ENCODE data around the gene TBC1D9.

Gene TBC1D9

GRCh38 chr4:140641105-140641555, 115.1 kb downstream of the TBC1D9 start:
- Histone ChIP-seq H4K20me1 (ENCODE audit: insufficient read depth, low read length) (no peaks in the 10 kb centered on the region), H3K27me3 (replicated peaks; ENCODE audit: insufficient read depth, low read length) (no peaks in the 10 kb centered on the region), H3K4me3 (ENCODE audit: low read length) (no peak overlapping the region), H2AFZ (ENCODE audit: low read length) (no peak overlapping the region), H3K9ac (ENCODE audit: low read length) (no peak overlapping the region), H3K9me3 (replicated peaks; ENCODE audit: insufficient read depth, low read length) (no peaks in the 10 kb centered on the region), H3K4me1 (ENCODE audit: low read length) (no peaks in the 10 kb centered on the region), H3K9me2 (replicated peaks; ENCODE audit: insufficient read depth, low read length) (no peaks in the 10 kb centered on the region), H3K4me2 (ENCODE audit: low read depth, low read length) (no peak overlapping the region), H3F3A (ENCODE audit: insufficient read depth, low read length) (no peaks in the 10 kb centered on the region), H3K79me2 (ENCODE audit: low read length) (no peaks in the 10 kb centered on the region), H3K27ac (ENCODE audit: low read length) (no peak overlapping the region), H3K36me3 (replicated peaks; ENCODE audit: insufficient read depth, low read length) (no peaks in the 10 kb centered on the region)
- no peak for TF ChIP-seq CTCF (IDR thresholded peaks at IDR 0.05; ENCODE audit: low read length)
- no peak for TF ChIP-seq EZH2phosphoT487 (IDR thresholded peaks at IDR 0.05; ENCODE audit: low read length)
- TF ChIP-seq EZH2 (optimal IDR thresholded peaks at IDR 0.05; ENCODE audit: low read depth, low read length) = no peak
- DNase-seq = no peak

- Histone ChIP-seq H3K36me3 (replicated peaks; ENCODE audit: insufficient read depth, low read length) (no peaks in the 10 kb centered on the region), H3K79me2 (ENCODE audit: low read length) (no peaks in the 10 kb centered on the region), H2AFZ (ENCODE audit: low read length) (no peak overlapping the region), H3K4me3 (ENCODE audit: low read length) (no peak overlapping the region), H3K9ac (ENCODE audit: low read length) (no peak overlapping the region), H4K20me1 (ENCODE audit: insufficient read depth, low read length) (no peaks in the 10 kb centered on the region), H3K4me1 (ENCODE audit: low read length) (no peaks in the 10 kb centered on the region), H3K9me2 (replicated peaks; ENCODE audit: insufficient read depth, low read length) (no peaks in the 10 kb centered on the region), H3K27me3 (replicated peaks; ENCODE audit: insufficient read depth, low read length) (no peaks in the 10 kb centered on the region), H3K4me2 (ENCODE audit: low read depth, low read length) (no peak overlapping the region), H3K9me3 (replicated peaks; ENCODE audit: insufficient read depth, low read length) (no peaks in the 10 kb centered on the region), H3K27ac (ENCODE audit: low read length) (no peak overlapping the region), H3F3A (ENCODE audit: insufficient read depth, low read length) (no peaks in the 10 kb centered on the region)
- TF ChIP-seq EZH2phosphoT487 (IDR thresholded peaks at IDR 0.05; ENCODE audit: low read length) = no peak
- TF ChIP-seq CTCF (IDR thresholded peaks at IDR 0.05; ENCODE audit: low read length) = no peak
- TF ChIP-seq EZH2 (optimal IDR thresholded peaks at IDR 0.05; ENCODE audit: low read depth, low read length) = no peak
- no peak for DNase-seq
Measured at GRCh38 chr4:140640150-140640748, 115.9 kb downstream of the TBC1D9 start.

DNA sequence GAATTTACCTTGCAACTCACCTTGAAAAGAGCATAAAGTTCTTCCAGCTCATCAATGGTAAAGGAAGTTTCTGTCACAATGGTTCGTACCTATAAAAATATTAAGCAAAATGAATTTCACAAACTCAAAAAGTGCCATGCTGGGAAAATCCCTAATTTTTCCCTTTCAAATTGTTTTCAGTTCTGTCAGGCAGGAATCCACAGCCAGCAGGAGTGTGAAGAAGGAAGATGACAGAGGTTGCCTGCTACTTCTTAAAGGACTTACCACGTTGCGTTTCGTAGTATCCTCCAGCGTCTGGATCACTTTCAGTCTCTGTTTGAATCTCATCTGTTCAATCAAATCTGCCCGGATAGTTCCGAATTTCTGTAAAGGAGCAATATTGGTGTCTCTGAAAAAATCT, 117.1 kb downstream of the TBC1D9 start:
- Histone ChIP-seq H3K9ac (ENCODE audit: low read length) (no peak overlapping the region), H4K20me1 (ENCODE audit: insufficient read depth, low read length) (no peaks in the 10 kb centered on the region), H3F3A (ENCODE audit: insufficient read depth, low read length) (no peaks in the 10 kb centered on the region), H3K4me2 (ENCODE audit: low read depth, low read length) (no peak overlapping the region), H3K9me3 (replicated peaks; ENCODE audit: insufficient read depth, low read length) (no peaks in the 10 kb centered on the region), H2AFZ (ENCODE audit: low read length) (no peak overlapping the region), H3K79me2 (ENCODE audit: low read length) (no peaks in the 10 kb centered on the region), H3K4me3 (ENCODE audit: low read length) (no peak overlapping the region), H3K27me3 (replicated peaks; ENCODE audit: insufficient read depth, low read length) (no peaks in the 10 kb centered on the region), H3K9me2 (replicated peaks; ENCODE audit: insufficient read depth, low read length) (no peaks in the 10 kb centered on the region), H3K27ac (ENCODE audit: low read length) (no peak overlapping the region), H3K36me3 (replicated peaks; ENCODE audit: insufficient read depth, low read length) (no peaks in the 10 kb centered on the region), H3K4me1 (ENCODE audit: low read length) (no peaks in the 10 kb centered on the region)
- TF ChIP-seq CTCF (IDR thresholded peaks at IDR 0.05; ENCODE audit: low read length) = no peak
- TF ChIP-seq EZH2phosphoT487 (IDR thresholded peaks at IDR 0.05; ENCODE audit: low read length) = no peak
- no peak for TF ChIP-seq EZH2 (optimal IDR thresholded peaks at IDR 0.05; ENCODE audit: low read depth, low read length)
- DNase-seq = no peak

Data from MM.1S (cell line).